PFSK-1 (cell line): ENCODE data around the gene MTUS2.

Source experiments
- FOXP2 ChIP-seq: optimal IDR thresholded peaks from 2 replicates; pipeline ENCODE3; 2011; ENCODE audit warnings: borderline replicate concordance, control low read depth, inconsistent platforms; ENCODE audit not compliant: insufficient read depth; ENCODE audit errors: extremely low read length, extremely low read depth
- POLR2AphosphoS5 ChIP-seq: IDR thresholded peaks from 2 replicates; pipeline ENCODE4 v1.6.1; 2012; ENCODE audit warnings: low read depth, mild to moderate bottlenecking, control low read depth, low read length, moderate library complexity
- REST ChIP-seq, 2 experiments: IDR thresholded peaks; 2 replicates each; pipeline versions ENCODE4 v1.6.1 to v1.8.0; 2011 to 2012; ENCODE audit warnings: low read depth in 2 of 2, low read length in 2 of 2, control low read depth in 1 of 2, inconsistent platforms in 1 of 2, mild to moderate bottlenecking in 1 of 2, moderate library complexity in 1 of 2; ENCODE audit not compliant: insufficient read depth in 1 of 2
- SIN3A ChIP-seq: IDR thresholded peaks from 2 replicates; pipeline ENCODE4 v1.6.1; 2012; ENCODE audit warnings: mild to moderate bottlenecking, low read length, moderate library complexity, borderline replicate concordance; ENCODE audit not compliant: insufficient read depth
- TAF1 ChIP-seq: IDR thresholded peaks from 2 replicates; pipeline ENCODE4 v1.6.1; 2012; ENCODE audit warnings: low read length, control low read depth, borderline replicate concordance; ENCODE audit not compliant: insufficient read depth

The MTUS2 gene

DNA sequence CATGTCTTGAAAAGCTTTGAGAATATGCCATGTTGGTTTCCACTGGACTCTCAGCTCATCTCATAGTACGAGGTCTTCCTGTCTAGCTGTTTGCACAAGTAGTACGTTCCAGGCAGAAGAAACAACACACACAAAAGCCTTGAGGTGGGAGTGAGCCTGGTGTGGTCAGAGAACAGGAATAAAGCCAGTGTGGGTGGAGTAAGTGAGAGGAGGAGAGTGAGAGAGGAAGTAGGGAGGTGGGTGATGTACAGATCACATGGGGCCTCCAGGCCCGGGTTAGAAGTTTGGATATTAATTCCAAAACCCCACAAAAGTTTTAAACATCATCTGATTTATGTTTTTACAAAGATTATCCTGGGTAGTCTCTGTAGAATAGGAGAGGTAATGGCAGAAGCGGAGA, 230.6 kb downstream of the MTUS2 start:
- TF ChIP-seq TAF1 (no peak), FOXP2 (no peak), SIN3A (no peak), POLR2AphosphoS5 (no peak), REST (IDR thresholded peaks at IDR 0.05; ENCODE audit: insufficient read depth in 1 of 2, low read depth in 2 of 2, low read length in 2 of 2) (no peak)

DNA sequence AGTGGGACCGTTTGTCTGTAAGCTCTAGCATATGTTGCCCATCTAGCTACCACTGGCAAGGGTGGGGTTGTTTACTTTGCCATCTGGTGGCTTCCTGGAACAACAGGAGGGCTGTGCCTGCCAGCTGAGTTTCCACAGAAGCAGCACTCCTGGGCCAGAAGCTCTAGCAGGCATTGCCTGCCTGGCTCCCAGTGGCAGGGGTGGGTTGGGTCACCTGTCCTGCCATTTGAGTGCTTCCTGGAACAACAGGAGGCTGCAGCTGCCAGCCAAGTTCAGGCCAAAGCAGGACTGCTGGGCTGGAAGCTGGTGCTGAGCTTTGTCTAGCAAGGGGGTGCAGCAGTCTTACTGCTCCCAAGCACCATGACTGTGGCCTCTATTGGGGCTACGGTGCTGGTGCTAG, 239.7 kb downstream of the MTUS2 start:
- no peak for TF ChIP-seq TAF1
- no peak for TF ChIP-seq SIN3A
- no peak for TF ChIP-seq REST (IDR thresholded peaks at IDR 0.05; ENCODE audit: insufficient read depth in 1 of 2, low read depth in 2 of 2, low read length in 2 of 2)
- no peak for TF ChIP-seq POLR2AphosphoS5
- no peak for TF ChIP-seq FOXP2

- TF ChIP-seq FOXP2: no peak
- TF ChIP-seq REST (IDR thresholded peaks at IDR 0.05; ENCODE audit: insufficient read depth in 1 of 2, low read depth in 2 of 2, low read length in 2 of 2): no peak
- TF ChIP-seq POLR2AphosphoS5: no peak
- TF ChIP-seq TAF1: no peak
- no peak for TF ChIP-seq SIN3A
These were observed 245.0 kb downstream of the MTUS2 start for GRCh38 chr13:29065142-29065541.

- no peak for TF ChIP-seq SIN3A
- no peak for TF ChIP-seq POLR2AphosphoS5
- no peak for TF ChIP-seq FOXP2
- no peak for TF ChIP-seq TAF1
- TF ChIP-seq REST (IDR thresholded peaks at IDR 0.05; ENCODE audit: insufficient read depth in 1 of 2, low read depth in 2 of 2, low read length in 2 of 2): no peak
These were observed 247.3 kb downstream of the MTUS2 start for GRCh38 chr13:29067306-29067945.
